ENCODE measurements around the gene ZBED4. TPM values are rescaled to one million over a fixed set of nuclear protein-coding genes. Genes with fewer than 3 reads are reported as not detected.

Gene ZBED4
- total and polyA plus RNA-seq, 3 donors from 2014 or later = 9.1 to 18.2 (median 17.2) TPM

DNA sequence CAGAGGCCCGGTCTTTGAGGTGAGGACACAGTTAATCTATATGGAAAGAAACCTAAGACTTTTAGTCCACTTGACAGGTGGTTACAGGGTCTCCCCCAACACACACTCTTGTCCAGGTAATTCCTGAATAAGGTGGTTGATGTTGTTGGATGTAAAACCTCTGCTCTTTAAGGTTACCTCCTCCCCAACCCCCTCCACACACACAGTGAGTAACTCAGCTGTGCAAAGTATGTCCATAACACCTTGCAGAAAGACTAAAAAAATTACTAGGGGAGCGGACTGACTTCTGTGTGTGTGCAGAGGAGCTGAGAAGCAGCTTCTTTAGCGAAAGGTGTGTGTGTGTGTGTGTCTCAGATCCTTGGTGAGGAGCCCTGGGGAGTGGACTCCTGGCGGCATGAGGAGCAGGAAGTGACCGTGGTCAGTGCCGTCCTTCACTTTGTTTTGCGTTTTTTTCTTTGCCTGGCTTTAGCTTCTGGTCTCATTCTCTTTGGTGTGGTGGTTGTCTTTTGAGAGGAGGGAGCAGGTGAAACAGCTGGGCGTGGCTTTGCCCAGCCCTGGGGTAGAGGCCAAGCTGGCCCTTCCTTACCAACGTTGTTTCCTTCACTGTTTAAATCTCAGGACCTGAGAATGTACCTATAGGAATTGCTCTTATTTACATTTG is 1.7 kb downstream of the ZBED4 start:
- Histone ChIP-seq H3K27me3 (no peaks in the 10 kb centered on the region), H3K4me3 (no peak overlapping the region), H3K4me1 (peaks cover 15% of the 10 kb centered on the region), H3K9me3 (no peaks in the 10 kb centered on the region), H3K27ac (no peak overlapping the region), H3K36me3 (ENCODE audit: low read depth, missing control alignments) (no peaks in the 10 kb centered on the region)
- 38 to 46% methylated on average over 9 of the region's 9 CpGs for WGBS, 2 donors
- no peak for TF ChIP-seq CTCF (IDR thresholded peaks at IDR 0.05)
- TF ChIP-seq POLR2A (IDR thresholded peaks at IDR 0.05) = no peak
- intact Hi-C loops (cut with DNase I; ENCODE audit: low total_unique reads) = no loop called here
- no peak for DNase-seq

DNA sequence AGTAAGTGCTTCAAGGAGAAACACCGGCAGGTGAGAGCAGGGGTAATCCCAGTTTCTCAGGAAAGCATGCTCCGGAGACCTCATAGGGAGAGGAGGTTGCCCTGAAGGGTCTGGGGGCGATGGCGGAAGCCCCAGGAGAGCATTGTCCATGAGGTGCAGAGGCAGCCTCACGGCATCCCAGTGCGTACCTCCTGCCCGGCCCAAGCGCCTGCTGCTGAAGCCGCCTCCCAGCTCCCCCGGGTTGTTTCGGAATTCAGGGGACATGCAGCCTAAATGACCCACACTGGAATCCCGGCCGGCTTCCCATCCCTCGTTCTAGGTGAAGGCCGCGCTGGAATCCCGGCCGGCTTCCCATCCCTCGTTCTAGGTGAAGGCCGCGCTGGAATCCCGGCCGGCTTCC is 2.7 kb downstream of the ZBED4 start:
- Histone ChIP-seq H3K27ac (no peak overlapping the region), H3K36me3 (ENCODE audit: low read depth, missing control alignments) (no peaks in the 10 kb centered on the region), H3K4me3 (no peak overlapping the region), H3K9me3 (no peaks in the 10 kb centered on the region), H3K27me3 (no peaks in the 10 kb centered on the region), H3K4me1 (peaks cover 15% of the 10 kb centered on the region)
- WGBS, 2 donors = 45 to 70% methylated on average over 13 to 14 of the region's 23 CpGs
- DNase-seq = no peak
- TF ChIP-seq CTCF (IDR thresholded peaks at IDR 0.05) (no peak), POLR2A (IDR thresholded peaks at IDR 0.05) (no peak)
- intact Hi-C loops (cut with DNase I; ENCODE audit: low total_unique reads) = no loop called here

DNA sequence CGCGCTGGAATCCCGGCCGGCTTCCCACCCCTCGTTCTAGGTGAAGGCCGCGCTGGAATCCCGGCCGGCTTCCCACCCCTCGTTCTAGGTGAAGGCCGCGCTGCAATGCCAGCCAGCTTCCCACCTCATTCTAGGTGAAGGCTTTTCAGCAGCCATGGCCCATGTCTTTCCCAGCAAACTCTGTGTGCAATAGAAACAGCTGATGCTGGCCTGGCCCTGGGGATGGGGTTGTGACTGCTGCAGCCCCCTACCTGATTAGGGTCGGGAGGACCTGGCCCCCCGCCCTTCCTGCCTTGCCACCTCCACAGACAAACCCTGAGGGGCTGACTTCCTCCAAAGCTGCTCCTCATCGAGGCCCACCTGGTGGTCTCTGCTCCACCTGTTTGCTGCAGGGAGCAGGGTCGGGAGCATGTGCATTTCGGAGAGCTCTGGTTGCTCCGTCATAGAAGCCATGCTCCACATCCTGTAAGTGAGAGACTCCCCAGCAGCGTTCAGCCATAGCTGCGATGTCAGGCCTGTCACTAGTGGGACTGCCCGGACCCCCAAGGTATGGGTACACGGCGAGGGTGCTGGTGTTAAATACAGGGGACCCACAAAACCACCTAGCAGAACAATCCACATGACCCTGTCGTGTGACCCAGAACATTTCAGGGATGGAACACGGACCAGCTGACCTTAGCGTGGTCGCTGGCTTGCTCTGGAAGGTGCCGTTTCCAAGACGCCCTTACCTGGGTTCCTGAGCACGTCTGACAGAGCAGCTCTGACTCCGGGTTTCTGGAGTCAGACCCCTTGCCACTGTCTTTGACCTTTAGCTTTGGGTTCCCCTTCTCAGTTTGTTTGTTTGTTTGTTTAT is 3.3 kb downstream of the ZBED4 start:
- intact Hi-C loops (cut with DNase I; ENCODE audit: low total_unique reads) = no loop called here

GRCh38 chr22:49858827-49859226 is 5.2 kb downstream of the ZBED4 start:
- 84 to 92% methylated on average over 13 to 14 of the region's 14 CpGs for WGBS, 2 donors
- intact Hi-C loops (cut with DNase I; ENCODE audit: low total_unique reads) = no loop called here
- Histone ChIP-seq H3K4me1 (peaks cover 15% of the 10 kb centered on the region), H3K9me3 (no peaks in the 10 kb centered on the region), H3K27ac (no peak overlapping the region), H3K27me3 (no peaks in the 10 kb centered on the region), H3K4me3 (no peak overlapping the region), H3K36me3 (ENCODE audit: low read depth, missing control alignments) (no peaks in the 10 kb centered on the region)
- no peak for TF ChIP-seq POLR2A (IDR thresholded peaks at IDR 0.05)
- no peak for TF ChIP-seq CTCF (IDR thresholded peaks at IDR 0.05)
- no peak for DNase-seq

More for the DNA sequence above, 3.3 kb downstream of the ZBED4 start:
- Histone ChIP-seq H3K36me3 (ENCODE audit: low read depth, missing control alignments) (no peaks in the 10 kb centered on the region), H3K4me3 (no peak overlapping the region), H3K27me3 (no peaks in the 10 kb centered on the region), H3K9me3 (no peaks in the 10 kb centered on the region), H3K27ac (no peak overlapping the region), H3K4me1 (peaks cover 15% of the 10 kb centered on the region)
- TF ChIP-seq CTCF (IDR thresholded peaks at IDR 0.05) (no peak), POLR2A (IDR thresholded peaks at IDR 0.05) (no peak)
- DNase-seq = no peak
- WGBS, 2 donors = 61 to 90% methylated on average over 16 to 19 of the region's 31 CpGs
